Measurements from ENCODE around the gene SEMA4D. TPM values are rescaled to one million over a fixed set of nuclear protein-coding genes. Genes with fewer than 3 reads are reported as not detected.

SEMA4D gene
- total RNA-seq, 1 donor from 2014 or later, result 388 TPM

- intact Hi-C loops (cut with micrococcal nuclease), result no loop called here
Measured at GRCh38 chr9:89529243-89530035, 31.5 kb upstream of the SEMA4D start.

- intact Hi-C loops (cut with micrococcal nuclease), result no loop called here
Measured at GRCh38 chr9:89528540-89528939, 30.6 kb upstream of the SEMA4D start.

- intact Hi-C loops (cut with micrococcal nuclease), result no loop called here
Measured at GRCh38 chr9:89528131-89528530, 30.2 kb upstream of the SEMA4D start.

GRCh38 chr9:89527084-89527483 is 29.2 kb upstream of the SEMA4D start:
- intact Hi-C loops (cut with micrococcal nuclease), result no loop called here

GRCh38 chr9:89526667-89527066 is 28.8 kb upstream of the SEMA4D start:
- intact Hi-C loops (cut with micrococcal nuclease), result no loop called here

- intact Hi-C loops (cut with micrococcal nuclease), result no loop called here
Measured at GRCh38 chr9:89525446-89526374, 27.8 kb upstream of the SEMA4D start.

GRCh38 chr9:89524963-89525362 is 27.1 kb upstream of the SEMA4D start:
- intact Hi-C loops (cut with micrococcal nuclease), result loop anchor here (1.0 to 5.0 kb wide), 3 partner anchors 80 to 217 kb away; partner anchors contain the start of gene GADD45G

GRCh38 chr9:89523948-89524347 is 26.0 kb upstream of the SEMA4D start:
- intact Hi-C loops (cut with micrococcal nuclease), result loop anchor here (1.0 to 5.0 kb wide), 4 partner anchors 81 to 218 kb away; partner anchors contain the start of gene GADD45G

GRCh38 chr9:89522959-89523285 is 25.0 kb upstream of the SEMA4D start:
- intact Hi-C loops (cut with micrococcal nuclease), result loop anchor here (1.0 to 5.0 kb wide), 12 partner anchors 13 to 219 kb away; partner anchors contain the start of gene SECISBP2

- intact Hi-C loops (cut with micrococcal nuclease), result loop anchor here (1.0 to 5.0 kb wide), 12 partner anchors 14 to 220 kb away; partner anchors contain the start of gene SECISBP2
Measured at GRCh38 chr9:89522261-89522958, 24.5 kb upstream of the SEMA4D start.

GRCh38 chr9:89519366-89519805 is 21.5 kb upstream of the SEMA4D start:
- intact Hi-C loops (cut with micrococcal nuclease), result no loop called here

- intact Hi-C loops (cut with micrococcal nuclease), result no loop called here
Measured at GRCh38 chr9:89518466-89519365, 20.8 kb upstream of the SEMA4D start.

GRCh38 chr9:89515416-89515815 is 17.5 kb upstream of the SEMA4D start:
- intact Hi-C loops (cut with micrococcal nuclease), result no loop called here

- intact Hi-C loops (cut with micrococcal nuclease), result no loop called here
Measured at GRCh38 chr9:89514956-89515355, 17.0 kb upstream of the SEMA4D start.

GRCh38 chr9:89514337-89514736 is 16.4 kb upstream of the SEMA4D start:
- intact Hi-C loops (cut with micrococcal nuclease), result no loop called here

- intact Hi-C loops (cut with micrococcal nuclease), result no loop called here
Measured at GRCh38 chr9:89513837-89514236, 15.9 kb upstream of the SEMA4D start.

GRCh38 chr9:89512382-89512781 is 14.5 kb upstream of the SEMA4D start:
- intact Hi-C loops (cut with micrococcal nuclease), result no loop called here

- intact Hi-C loops (cut with micrococcal nuclease), result no loop called here
Measured at GRCh38 chr9:89508951-89509615, 11.2 kb upstream of the SEMA4D start.

- intact Hi-C loops (cut with micrococcal nuclease), result no loop called here
Measured at GRCh38 chr9:89505911-89506310, 8.0 kb upstream of the SEMA4D start.

GRCh38 chr9:89505048-89505447 is 7.1 kb upstream of the SEMA4D start:
- intact Hi-C loops (cut with micrococcal nuclease), result no loop called here

Measured in T-helper 1 cell treated with Interleukin-12 subunit alpha and Interleukin-12 subunit beta and Interleukin-4 antibody, amounts not matched to agents 30 ng/mL and 1 ng/mL, for 36 hours (primary cell).